AG10803 (cell line): ENCODE results near the gene RAC2.
"Not testable (repeated sequence)": the region's sequence is repeated elsewhere in the genome, so short reads cannot be mapped to it uniquely, and the experiment has no call there.

Experiments used
- DNase-seq: peaks from one replicate; pipeline ENCODE4 v3.0.0; 2010; ENCODE audit warnings: low read depth
- H3K4me3 ChIP-seq: 2 replicates; pipeline ENCODE4 v1.5.1; 2011; ENCODE audit warnings: mild to moderate bottlenecking, low read length, control low read depth
- TF ChIP-seq, protein P1 (sequence below): conservative IDR thresholded peaks from 2 replicates; pipeline ENCODE4 v1.5.1; 2011; ENCODE audit warnings: mild to moderate bottlenecking, low read length, control low read depth, inconsistent platforms

Gene RAC2

GRCh38 chr22:37206118-37206840 lies 37.8 kb downstream of the RAC2 start:
- no peak for DNase-seq
- TF ChIP-seq, protein P1, sequence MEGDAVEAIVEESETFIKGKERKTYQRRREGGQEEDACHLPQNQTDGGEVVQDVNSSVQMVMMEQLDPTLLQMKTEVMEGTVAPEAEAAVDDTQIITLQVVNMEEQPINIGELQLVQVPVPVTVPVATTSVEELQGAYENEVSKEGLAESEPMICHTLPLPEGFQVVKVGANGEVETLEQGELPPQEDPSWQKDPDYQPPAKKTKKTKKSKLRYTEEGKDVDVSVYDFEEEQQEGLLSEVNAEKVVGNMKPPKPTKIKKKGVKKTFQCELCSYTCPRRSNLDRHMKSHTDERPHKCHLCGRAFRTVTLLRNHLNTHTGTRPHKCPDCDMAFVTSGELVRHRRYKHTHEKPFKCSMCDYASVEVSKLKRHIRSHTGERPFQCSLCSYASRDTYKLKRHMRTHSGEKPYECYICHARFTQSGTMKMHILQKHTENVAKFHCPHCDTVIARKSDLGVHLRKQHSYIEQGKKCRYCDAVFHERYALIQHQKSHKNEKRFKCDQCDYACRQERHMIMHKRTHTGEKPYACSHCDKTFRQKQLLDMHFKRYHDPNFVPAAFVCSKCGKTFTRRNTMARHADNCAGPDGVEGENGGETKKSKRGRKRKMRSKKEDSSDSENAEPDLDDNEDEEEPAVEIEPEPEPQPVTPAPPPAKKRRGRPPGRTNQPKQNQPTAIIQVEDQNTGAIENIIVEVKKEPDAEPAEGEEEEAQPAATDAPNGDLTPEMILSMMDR = no peak
- H3K4me3 ChIP-seq = no peak overlapping the region

DNA sequence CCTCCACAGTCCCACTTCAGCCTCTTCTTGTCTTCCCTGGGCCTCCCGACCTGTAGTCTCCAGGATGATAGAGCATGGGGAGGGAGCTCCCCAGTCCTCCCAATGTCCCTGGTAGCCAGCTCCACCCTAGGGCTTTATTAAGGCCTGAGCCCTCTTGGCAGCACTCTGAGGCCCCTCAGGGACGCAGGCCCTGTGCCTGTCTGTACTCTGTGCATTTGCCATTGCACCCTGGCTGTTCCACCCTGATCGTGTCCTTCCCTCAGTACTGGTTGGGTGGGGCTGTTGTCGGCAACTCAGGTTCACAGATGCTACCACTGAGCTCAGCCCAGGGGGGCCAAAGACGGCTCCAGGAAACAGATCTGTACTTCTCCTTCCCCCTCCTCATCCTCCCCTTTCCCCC lies 39.0 kb downstream of the RAC2 start:
- H3K4me3 ChIP-seq = no peak overlapping the region
- TF ChIP-seq, protein P1 = no peak
- no peak for DNase-seq

DNA sequence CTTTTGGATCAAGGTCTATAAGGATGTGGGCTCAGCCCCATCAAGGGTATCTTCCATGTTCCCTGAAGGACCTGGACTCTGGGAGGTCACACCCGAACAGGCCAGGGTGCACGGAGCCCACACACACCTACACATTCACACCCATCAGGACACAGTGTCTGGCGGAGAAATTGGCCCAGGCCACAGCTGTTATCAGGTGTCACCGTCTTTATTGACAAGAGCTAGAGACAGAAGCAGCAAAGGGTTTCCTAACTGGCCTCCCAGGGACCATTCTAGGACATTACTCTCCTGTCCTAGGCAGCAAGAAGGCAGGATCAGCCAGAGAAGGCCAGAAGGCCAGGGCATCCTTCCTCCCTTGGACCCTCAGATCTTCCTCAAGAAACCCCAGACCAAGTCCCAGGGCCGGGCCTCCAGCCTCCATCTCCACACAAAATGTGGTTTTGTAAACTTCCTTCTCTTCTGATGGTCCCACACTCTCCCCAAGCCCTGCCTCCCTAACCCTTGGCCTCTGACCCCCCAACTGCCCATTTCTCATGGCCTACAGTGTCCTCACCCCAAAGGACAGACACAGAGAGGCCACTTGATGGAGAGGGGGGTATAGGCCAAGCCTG lies 39.9 kb downstream of the RAC2 start:
- TF ChIP-seq, protein P1 = no peak
- no peak overlapping the region for H3K4me3 ChIP-seq
- no peak for DNase-seq

- TF ChIP-seq, protein P1 = no peak
- DNase-seq = no peak
- H3K4me3 ChIP-seq = no peak overlapping the region
Measured at GRCh38 chr22:37203354-37204044, 40.6 kb downstream of the RAC2 start.

DNA sequence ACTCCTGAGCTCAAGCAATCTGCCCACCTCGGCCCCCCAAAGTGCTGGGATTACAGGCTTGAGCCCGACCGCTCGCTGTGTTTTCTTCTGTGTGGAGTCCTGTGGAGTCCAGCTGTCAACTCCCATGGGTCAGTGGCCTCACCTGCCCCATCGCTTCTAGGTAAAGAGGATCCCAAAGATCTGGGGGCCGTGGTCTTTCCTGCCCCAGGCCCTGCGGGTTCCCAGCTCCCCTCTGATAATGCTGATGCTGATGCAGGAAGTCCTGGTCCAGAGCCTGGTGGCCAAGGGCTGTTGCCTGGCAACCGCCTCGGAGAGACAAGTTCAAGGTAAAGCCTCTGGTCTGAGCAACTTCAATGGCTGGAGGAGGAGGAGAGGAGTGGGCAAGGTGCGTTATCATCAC lies 41.4 kb downstream of the RAC2 start:
- no peak overlapping the region for H3K4me3 ChIP-seq

DNA sequence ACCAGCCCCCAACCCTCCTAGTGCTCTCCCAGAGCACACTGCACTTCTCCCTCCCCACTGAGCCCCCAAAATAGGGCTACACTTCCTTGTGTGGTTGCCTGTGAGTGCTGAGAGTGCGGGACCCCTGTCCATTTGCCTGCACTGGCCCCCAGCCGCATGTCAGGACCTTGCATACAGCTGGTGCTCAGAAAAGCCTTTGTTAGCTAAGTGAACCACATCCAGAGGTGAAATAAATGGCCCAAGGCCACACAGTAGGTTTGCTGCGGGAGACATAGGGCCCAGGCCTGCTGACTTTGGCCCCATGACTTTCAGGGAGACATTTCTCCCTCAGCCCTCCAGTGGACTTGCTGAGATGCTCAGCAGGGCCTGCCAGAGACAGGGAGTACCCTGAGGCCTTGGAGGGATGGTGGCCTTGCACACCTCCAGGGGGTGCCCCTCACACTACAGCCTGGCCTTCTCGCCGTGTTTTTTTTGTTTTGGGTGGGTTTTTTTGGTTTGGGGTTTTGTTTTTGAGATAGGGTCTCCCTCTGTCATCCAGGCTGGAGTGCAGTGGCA lies 42.0 kb downstream of the RAC2 start:
- TF ChIP-seq, protein P1 = no peak
- no peak for DNase-seq
- H3K4me3 ChIP-seq = no peak overlapping the region

More for the DNA sequence above, 41.4 kb downstream of the RAC2 start:
- no peak for DNase-seq
- TF ChIP-seq, protein P1 = no peak

DNA sequence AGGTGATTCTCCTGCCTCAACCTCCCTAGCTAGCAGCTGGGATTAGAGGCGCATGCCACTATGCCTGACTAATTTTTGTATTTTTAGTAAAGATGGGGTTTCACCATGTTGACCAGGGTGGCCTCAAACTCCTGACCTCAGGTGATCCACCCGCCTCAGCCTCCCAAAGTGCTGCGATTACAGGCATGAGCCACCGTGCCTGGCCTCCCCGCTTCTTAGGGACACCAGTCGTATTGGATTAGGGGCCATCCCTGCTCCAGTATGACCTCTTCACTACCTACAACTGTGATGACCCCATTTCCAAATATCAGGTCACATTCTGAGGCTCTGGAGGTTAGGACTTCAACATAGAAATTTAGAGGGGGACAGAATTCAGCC lies 42.6 kb downstream of the RAC2 start:
- H3K4me3 ChIP-seq, DNase-seq: not testable (repeated sequence)
